Stimulated activated CD4-positive, alpha-beta T cell treated with anti-CD3 and anti-CD28 coated beads, Interleukin-12 subunit alpha, Interleukin-12 subunit beta, amount 100 ng/mL, for 4 hours (primary cell): Measurements from ENCODE around the gene CKMT2.

ENCODE experiments used
- DNase-seq: peaks from one replicate; pipeline ENCODE4 v3.0.0-alpha.2; 2020

The CKMT2 gene

GRCh38 chr5:81219389-81219788, 13.7 kb upstream of the CKMT2 start:
- no peak for DNase-seq

GRCh38 chr5:81222285-81222684, 10.8 kb upstream of the CKMT2 start:
- no peak for DNase-seq

GRCh38 chr5:81225463-81225862, 7.7 kb upstream of the CKMT2 start:
- no peak for DNase-seq

DNA sequence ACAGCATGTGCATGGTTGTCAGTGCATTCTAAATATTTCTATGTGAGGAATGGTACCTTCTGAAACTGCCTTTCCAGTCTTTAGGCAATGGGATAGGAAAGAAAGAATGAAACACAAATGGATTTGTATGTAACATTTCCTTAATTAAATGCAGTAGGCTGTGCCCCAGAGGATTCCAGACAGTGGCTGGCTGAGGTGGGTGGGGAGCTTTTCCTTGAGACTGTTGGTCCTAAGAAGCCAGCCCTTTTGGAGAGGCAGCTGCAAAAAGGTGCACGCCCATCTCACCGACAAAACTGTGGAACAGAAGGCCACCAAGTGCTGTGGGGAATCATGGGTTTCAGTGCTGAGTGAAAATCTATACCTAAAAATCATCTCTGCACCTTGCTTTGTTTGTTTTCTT, 6.8 kb upstream of the CKMT2 start:
- DNase-seq: no peak

GRCh38 chr5:81226949-81227348, 6.2 kb upstream of the CKMT2 start:
- no peak for DNase-seq

- DNase-seq: no peak
These were observed 5.0 kb upstream of the CKMT2 start for GRCh38 chr5:81228084-81228483.

GRCh38 chr5:81230416-81230815, 2.7 kb upstream of the CKMT2 start:
- DNase-seq: no peak

DNA sequence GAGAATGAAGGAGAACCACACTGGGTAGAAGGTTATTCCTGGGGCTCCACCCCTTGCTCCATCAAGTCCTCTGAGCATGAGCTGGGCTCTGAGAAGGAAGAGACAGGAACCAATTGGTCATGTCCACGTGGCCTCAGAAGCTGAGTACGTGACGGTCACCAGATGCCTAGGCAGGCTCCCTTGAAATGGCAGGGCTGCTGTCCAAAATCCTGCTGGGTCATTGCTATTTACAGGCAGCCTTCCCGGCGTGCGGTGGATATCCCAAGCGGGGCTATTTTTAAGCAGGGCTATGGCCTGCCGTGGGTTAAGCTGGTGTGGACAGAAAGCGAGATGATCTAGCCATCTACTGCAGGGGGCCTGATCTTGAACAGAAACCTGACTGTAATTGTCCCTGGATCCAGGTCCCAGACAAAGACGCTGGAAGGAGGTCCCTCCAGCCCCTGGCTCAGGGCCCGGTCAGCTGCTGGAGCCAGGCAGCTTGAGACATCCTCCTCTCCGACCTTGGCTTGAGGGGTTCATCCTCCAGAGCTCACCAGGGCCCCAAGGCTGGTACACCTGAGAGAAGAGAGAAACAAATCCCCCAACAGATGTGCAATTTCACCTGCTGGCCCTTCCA, 550 bp upstream of the CKMT2 start:
- DNase-seq: no peak

DNA sequence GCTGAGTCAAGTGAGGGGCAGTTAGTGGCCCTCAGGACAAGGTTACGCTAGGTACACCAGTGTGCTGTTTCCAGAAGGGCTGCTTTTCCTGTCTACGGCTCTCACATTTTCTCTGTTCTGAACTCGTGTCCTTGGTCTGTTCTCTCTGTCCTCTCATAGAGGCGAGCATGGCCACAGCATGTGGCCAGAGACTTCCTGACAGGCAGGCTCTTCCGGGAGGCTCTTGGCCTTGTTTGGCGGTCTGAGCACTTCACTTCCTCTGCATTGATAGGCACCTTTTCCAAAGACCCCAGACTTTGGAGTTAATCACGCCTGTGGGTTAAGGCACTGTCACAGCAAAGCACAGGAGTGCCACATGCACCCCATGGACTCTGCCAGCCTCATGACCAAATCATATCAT, 1.2 kb downstream of the CKMT2 start:
- DNase-seq: no peak

DNA sequence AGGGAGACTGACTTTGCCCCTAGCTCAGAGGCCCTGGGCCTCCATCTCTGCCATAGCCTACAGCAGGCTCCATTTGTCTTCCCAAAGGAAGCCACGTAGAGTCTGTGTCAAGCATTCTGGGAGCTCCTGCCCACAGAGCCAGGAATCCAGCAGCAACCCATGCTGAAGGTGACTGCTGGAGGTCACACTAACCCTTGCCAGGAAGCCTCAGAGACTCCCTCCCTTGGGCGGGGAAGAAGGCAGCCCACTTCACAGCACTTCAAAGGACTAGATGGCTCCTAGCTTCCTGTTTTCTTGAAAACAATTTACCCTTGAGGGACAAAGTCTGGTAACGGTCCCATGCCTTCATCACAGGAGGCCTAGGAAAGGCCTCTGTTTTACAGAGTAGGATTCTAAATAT, 1.7 kb downstream of the CKMT2 start:
- DNase-seq: no peak

GRCh38 chr5:81235287-81236072, 2.4 kb downstream of the CKMT2 start:
- no peak for DNase-seq

GRCh38 chr5:81238460-81238859, 5.3 kb downstream of the CKMT2 start:
- DNase-seq: no peak

DNA sequence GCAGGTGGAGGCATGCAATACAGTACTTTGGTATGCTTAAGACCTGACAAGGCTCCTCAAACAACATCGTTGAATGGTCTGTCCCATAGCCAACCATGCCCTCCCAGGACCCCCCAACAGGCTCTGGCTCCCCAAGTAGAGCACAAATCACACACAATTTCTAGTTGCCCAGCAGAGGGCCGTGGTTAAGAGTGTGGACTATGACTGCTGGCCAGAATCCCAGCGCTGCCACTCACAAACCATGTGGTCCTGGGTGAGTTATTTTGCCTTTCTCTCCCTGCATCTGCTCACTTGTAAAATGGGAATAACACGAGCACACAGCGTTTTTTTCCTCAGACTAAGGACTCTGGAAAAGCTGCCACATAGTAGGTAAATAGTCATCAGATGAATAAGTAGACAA, 6.5 kb downstream of the CKMT2 start:
- no peak for DNase-seq

GRCh38 chr5:81241001-81241400, 7.9 kb downstream of the CKMT2 start:
- no peak for DNase-seq

GRCh38 chr5:81241961-81242648, 9.0 kb downstream of the CKMT2 start:
- no peak for DNase-seq

GRCh38 chr5:81242906-81243436, 9.8 kb downstream of the CKMT2 start:
- DNase-seq: no peak

GRCh38 chr5:81244451-81244850, 11.3 kb downstream of the CKMT2 start:
- no peak for DNase-seq

DNA sequence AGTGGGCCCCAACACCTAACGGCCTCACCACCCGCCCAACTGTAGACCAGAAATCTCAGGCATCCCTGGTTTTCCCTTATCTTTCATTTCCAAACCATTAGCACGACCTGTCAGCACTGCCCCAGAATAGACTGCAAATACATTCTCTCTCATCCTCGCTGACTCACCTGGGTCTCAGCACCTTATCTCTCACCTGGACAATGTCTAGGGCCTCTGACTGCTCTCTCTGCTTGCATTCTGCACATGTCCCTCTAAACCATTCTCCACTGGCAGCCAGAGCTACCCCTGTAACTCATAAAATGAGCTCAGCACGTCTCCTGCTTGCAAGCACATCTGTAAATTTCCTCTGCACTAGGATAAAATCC, 12.7 kb downstream of the CKMT2 start:
- DNase-seq: no peak

DNA sequence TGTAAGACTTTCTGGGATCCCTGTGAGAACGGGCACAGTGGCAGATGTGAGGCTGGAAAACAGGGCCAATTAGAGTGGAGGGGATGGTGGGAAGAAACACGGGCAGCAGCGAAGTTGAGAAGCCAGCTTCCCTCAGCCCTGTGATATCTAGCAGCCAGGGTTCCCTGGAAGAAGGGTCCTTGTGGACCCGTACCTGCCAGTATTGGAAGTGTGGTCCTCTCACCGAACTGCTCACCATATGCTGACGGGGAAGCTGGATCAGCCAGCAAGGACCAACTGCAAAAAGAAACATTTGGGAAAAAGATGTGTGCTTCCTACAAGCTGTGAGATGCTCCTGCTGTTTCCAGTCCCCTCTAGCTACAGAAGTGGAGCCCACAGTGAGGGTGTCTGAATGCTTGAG, 13.6 kb downstream of the CKMT2 start:
- no peak for DNase-seq

GRCh38 chr5:81247441-81247972, 14.4 kb downstream of the CKMT2 start:
- DNase-seq: no peak

DNA sequence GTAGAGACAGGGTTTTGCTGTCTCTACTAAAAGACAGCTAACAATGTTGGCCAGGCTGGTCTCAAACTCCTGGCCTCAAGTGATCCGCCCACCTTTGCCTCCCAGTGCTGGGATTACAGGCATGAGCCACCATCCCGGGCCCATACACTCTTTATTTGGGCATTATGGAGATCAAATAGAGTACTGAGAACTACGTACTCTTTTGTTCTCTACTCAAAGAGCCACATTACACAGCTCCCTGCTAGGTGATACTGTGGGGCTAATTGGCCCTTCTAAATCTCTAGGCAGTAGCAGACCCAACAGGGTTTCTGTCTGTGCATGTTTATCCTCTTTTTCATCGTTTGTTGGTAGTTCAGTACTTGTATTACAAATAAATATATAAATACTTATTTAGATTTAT, 16.1 kb downstream of the CKMT2 start:
- no peak for DNase-seq

DNA sequence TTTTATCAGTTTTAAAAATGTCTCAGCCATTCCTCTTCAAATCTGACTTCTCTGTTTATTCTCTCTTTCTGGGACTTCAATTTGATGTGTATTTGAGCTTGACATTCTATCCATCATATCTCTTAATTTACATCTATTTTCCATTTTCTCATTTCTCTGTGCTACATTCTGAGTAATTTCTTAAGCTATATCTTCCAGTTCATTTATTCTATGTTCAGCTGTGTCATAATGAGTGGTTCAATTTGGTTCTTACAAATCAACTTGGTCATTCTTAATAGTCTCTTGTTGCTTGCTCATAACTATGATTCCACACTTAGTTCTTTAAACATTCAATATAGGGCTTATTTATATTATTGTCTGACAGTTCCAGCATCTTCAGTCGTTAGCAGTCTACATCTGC, 16.9 kb downstream of the CKMT2 start:
- DNase-seq: no peak

DNA sequence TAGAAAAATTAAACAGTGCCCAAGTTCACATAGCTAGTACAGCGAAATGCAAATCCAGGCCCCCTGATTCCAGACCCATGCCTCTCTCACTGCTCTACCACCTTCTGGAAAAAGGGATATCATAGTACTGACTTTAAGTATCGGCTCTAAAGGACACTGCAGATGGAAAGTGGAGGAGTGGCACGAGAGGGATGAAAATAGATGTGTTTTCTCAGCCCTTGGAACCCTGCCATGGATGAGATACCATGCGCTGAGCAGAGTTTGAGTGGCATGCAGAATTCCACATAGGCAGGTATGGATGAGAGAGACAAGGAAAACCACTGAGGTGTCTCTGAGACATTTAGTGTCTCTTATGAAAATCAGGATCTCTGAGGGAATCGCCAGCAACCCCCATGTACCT, 18.8 kb downstream of the CKMT2 start:
- DNase-seq: no peak

DNA sequence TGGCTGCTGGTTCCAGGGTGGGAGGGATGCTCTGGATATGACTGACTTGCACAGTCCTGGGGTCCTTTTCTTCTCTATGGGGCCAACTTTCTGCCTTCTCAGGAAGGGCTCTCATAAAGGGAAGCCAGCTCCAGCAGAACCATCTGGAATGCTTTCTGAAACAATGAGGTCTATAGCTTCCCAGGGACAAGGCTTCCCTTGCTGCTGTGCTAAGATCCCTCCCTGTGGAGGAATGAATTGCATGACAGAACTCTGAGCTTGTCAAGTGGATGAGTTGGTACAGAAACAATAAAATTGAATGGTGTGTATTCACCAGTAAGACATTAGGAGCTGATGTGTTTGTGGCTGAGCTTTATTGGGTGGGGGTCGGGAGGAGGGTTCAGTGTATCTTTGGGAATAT, 19.8 kb downstream of the CKMT2 start:
- no peak for DNase-seq
